ENCODE data around the gene USP24.

The USP24 gene

DNA sequence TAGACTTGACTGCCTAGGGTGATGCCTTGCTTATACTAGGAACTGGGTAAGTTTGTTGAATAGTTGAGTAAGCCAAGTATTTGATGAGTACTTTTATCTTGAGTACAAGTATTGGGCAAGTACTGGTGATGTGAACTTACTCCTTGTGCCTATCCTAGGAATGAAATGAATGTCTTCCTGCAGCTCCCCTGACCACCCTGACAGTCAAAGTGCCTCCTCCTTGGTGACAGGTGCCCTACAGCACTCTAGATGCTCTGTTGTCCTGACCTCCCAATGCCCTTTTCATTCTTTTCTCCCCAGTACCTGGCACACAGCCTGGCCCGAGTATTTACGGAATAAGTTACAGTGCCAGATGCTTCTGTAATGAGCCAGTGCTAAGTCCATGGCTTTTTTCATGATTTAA lies 150.3 kb downstream of the USP24 start:
- DNase-seq: no peak

DNA sequence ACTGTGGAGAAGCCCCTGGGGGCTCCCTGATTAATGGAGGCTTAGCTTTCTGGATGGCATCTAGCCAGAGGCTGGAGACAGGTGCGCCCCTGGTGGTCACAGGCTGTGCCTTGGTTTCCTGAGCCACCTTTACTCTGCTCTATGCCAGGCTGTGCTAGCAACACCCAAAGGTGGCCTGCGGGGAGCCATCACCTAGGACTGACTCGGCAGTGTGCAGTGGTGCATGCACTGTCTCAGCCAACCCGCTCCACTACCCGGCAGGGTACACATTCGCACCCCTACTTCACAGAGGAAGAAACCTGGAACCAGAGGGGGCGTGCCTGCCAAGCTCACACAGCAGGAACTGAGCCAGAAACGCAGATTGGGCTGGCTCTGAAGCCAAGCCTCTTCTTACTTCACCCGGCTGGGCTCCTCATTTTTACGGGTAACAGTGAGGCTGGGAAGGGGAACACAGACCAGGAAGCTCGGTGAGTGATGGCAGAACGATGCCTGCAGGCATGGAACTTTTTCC lies 151.0 kb downstream of the USP24 start:
- DNase-seq: no peak

- DNase-seq: no peak
Measured at GRCh38 chr1:55063577-55063942, 151.6 kb downstream of the USP24 start.

GRCh38 chr1:55062801-55063576 lies 152.2 kb downstream of the USP24 start:
- no peak for DNase-seq

GRCh38 chr1:55061706-55062321 lies 153.3 kb downstream of the USP24 start:
- DNase-seq: no peak

GRCh38 chr1:55061000-55061705 lies 154.0 kb downstream of the USP24 start:
- DNase-seq: no peak

GRCh38 chr1:55060133-55060999 lies 154.8 kb downstream of the USP24 start:
- no peak for DNase-seq

GRCh38 chr1:55059302-55060132 lies 155.6 kb downstream of the USP24 start:
- DNase-seq: no peak

GRCh38 chr1:55057956-55058298 lies 157.2 kb downstream of the USP24 start:
- DNase-seq: no peak

DNA sequence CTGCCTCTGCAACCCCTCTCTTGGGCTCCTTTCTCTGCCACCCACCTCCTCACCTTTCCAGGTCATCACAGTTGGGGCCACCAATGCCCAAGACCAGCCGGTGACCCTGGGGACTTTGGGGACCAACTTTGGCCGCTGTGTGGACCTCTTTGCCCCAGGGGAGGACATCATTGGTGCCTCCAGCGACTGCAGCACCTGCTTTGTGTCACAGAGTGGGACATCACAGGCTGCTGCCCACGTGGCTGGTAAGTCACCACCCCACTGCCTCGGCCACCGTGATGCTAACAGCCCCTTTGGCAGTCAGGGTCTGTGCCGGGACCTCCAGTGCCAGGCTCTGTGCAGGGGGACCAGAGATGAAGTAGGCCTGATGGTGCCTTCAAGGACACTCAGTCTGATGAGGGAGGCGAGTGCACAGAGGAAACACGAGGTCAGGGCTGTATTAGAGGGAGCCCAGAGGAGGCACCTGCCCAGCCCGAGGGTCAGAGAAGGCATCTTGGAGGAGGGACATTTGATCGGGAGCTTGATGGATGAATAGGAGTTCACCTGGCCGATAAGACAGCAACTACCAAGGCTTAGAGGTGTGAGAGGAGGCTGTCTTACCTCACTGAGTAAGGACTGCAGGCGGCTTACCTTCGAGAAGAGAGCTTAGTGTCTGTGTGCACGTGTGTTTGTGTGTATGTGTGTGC lies 157.8 kb downstream of the USP24 start:
- DNase-seq: no peak

GRCh38 chr1:55056632-55056992 lies 158.6 kb downstream of the USP24 start:
- DNase-seq: no peak

DNA sequence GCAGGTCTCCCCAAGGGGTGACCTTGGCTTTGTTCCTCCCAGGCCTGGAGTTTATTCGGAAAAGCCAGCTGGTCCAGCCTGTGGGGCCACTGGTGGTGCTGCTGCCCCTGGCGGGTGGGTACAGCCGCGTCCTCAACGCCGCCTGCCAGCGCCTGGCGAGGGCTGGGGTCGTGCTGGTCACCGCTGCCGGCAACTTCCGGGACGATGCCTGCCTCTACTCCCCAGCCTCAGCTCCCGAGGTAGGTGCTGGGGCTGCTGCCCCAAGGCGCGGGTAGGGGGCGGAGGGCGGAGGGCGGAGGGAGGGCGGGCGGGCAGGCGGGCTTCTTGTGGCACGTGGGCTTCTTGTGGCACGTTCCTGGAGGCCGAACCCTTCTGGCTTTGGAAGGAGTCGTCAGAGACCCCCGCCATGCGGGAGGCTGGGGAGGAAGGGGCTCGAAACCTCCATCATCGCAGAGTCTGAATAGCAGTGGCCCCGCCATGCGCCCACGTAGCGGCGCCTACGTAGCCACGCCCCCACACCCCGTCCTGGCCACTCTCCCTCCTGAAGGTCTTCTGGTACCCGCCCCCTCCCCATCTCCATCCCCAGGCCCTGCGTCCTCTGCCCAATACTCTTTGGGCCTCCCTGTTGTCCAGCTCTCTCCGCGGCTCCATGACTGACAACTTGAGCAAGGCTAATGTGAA lies 159.1 kb downstream of the USP24 start:
- no peak for DNase-seq

DNA sequence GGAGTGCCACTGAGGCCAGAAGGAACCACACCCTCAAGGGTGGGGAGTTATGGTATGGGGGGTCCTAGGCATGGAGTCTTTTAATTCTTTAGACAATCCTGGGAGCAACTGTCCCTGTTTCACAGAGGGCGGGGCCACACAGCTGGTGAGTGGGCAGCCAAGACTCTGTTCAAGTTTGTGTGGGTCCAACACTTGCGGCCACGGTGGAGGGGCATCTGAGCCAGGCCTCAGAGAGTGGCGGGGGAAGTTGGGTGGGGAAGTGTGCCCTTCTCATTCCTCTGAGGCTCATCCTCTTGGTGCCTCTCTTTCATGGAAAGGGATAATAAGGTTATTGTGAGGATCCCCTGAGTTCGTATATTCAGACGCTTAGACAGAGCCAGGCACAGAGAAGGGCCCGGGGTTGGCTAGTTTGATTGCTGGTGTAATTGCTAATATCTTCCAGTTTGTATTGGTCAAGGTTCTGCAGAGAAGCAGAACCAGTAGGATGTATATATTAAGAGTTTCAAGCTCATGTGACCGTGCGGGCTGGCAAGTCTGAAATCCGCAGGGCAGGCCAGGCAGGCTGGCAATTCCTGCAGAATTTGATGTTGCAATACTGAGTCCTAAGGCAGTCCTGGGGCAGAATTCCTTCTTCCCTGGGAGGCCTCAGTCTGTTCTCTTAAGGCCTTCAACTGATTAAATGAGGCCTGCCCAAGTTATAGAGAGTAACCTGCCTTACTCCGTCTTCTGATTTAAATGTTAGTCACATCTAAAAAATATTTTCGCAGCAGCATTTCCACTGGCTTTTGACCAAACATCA lies 159.9 kb downstream of the USP24 start:
- no peak for DNase-seq

GRCh38 chr1:55054396-55054795 lies 160.8 kb downstream of the USP24 start:
- DNase-seq: no peak

DNA sequence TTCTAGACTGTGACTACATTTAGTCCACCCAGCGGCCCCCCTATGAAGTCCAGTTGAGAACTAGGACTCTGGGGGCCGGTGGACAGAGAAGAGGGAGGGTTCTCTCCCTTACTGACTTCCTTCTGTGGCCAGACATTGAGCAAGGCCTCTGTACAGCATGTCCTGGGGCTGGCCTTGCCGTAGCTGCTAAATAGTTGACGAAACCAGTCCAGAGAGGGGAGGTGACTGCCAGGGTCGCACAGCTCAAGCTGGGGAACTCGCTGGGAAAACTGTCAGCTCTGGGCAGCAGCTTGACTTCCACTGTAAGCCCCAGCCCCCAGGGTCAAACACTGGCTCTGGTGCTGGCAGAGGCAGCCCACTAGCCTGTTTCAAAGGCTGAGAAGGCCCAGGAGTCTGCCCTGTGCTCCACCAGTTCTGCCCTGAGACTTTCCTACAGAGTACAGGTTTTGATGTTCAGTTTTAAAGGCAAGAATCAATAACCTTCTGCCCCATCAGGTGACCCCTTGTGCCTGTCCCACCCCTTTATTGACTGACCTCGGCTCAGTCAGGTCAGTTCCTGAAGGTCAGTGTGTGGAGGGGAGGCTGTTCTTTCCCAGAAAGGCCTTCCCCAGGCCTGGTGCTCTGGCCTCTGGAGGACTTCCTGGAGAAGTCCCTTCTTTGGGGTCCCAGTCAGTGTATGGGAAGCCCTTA lies 161.8 kb downstream of the USP24 start:
- DNase-seq: no peak

DNA sequence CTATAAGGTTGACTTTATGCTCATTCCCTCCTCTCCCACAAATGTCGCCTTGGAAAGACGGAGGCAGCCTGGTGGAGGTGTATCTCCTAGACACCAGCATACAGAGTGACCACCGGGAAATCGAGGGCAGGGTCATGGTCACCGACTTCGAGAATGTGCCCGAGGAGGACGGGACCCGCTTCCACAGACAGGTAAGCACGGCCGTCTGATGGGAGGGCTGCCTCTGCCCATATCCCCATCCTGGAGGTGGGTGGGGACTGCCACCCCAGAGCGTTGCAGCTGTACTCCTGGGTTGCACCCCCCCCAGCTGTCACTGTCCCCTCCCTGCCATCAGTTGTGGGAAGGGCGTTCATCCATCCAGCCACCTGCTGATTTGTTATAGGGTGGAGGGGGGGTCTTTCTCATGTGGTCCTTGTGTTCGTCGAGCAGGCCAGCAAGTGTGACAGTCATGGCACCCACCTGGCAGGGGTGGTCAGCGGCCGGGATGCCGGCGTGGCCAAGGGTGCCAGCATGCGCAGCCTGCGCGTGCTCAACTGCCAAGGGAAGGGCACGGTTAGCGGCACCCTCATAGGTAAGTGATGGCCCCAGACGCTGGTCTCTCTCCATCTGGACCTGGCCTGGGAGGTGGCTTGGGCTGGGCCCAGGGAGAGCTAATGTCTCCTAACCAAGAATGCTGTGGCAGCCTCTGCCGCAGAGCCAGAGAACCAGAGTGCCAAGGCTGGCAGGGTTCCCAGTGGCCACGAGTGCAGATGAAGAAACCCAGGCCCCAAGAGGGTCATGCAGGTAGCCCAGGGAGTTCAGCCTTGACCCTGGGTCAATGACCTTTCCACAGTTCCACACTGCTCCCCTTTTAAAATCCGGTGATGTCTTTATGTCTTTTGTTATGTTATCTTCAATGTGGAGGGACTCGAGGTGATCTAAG lies 162.7 kb downstream of the USP24 start:
- DNase-seq: no peak

- no peak for DNase-seq
Measured at GRCh38 chr1:55051621-55052020, 163.5 kb downstream of the USP24 start.

DNA sequence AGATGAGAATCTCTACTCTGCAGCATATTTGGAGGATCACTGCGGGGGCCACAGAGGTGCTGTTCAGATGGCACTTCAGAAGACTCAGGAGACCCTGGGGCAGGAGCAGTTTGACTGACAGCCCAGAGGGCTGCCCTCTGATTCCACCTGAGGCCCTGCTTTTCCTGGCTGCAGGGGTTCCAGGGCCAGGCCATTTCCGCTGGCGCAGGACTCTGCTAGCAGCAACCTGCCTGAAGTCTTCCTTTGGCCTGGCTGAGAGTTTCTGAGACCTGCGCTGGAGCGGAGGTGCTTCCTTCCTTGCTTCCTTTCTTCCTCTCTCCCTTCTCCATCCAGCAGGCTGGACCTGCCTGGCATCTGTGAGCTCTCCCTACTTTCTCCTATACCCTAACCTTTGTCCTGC lies 164.0 kb downstream of the USP24 start:
- no peak for DNase-seq

All from hematopoietic multipotent progenitor cell treated with erythropoietin and hydrocortisone succinate and interleukin-3 and kit ligand, for 8 days (in vitro differentiated cells).